A673 (cell line): ENCODE measurements around the gene EPB41. TPM values are rescaled to one million over a fixed set of nuclear protein-coding genes. Genes with fewer than 3 reads are reported as not detected.

Source experiments
- BruUV-seq: library from RNA; stranded (reverse); fragments of 400-500 nt; replicated peaks from 2 replicates; lab custom pipeline; 2021; lab: Mats Ljungman, UMichigan
- CTCF ChIA-PET: fragments of 300-600 bp; sonication (Branson Sonifier 250); formaldehyde crosslinking; loops from one replicate; lab custom pipeline; 2022; ENCODE audit warnings: antibody characterized with exemption; lab: Charles Lee
- POLR2A ChIA-PET: fragments of 300-600 bp; sonication (Branson Sonifier 250); formaldehyde crosslinking; loops from one replicate; lab custom pipeline; 2022; ENCODE audit warnings: antibody characterized with exemption; ENCODE audit not compliant: low non-redundant PET; lab: Charles Lee
- DNase-seq: peaks from one replicate; pipeline ENCODE4 v3.0.0-alpha.2; 2015; ENCODE audit warnings: low spot score
- H3K27ac ChIP-seq: fragments of 200-600 bp; sonication (generic); 2 replicates; pipeline ENCODE4 v1.5.1; 2016; ENCODE audit warnings: mixed run types, low read depth, mild to moderate bottlenecking, mixed read lengths, antibody characterized with exemption, low read length; ENCODE audit not compliant: poor library complexity, severe bottlenecking
- H3K27me3 ChIP-seq: fragments of 200-600 bp; sonication (generic); replicated peaks from 2 replicates; pipeline ENCODE4 v1.6.1; 2017; ENCODE audit warnings: mixed run types, low read depth, mild to moderate bottlenecking, mixed read lengths, antibody characterized with exemption, low read length; ENCODE audit not compliant: insufficient read depth, poor library complexity
- H3K36me3 ChIP-seq: fragments of 200-600 bp; sonication (generic); 2 replicates; pipeline ENCODE4 v1.6.1; 2016; ENCODE audit warnings: mixed run types, mild to moderate bottlenecking, mixed read lengths, antibody characterized with exemption, low read length; ENCODE audit not compliant: insufficient read depth, poor library complexity, severe bottlenecking
- H3K4me1 ChIP-seq: fragments of 200-600 bp; sonication (generic); 2 replicates; pipeline ENCODE4 v1.6.1; 2017; ENCODE audit warnings: mixed run types, mild to moderate bottlenecking, mixed read lengths, antibody characterized with exemption, low read length; ENCODE audit not compliant: insufficient read depth, poor library complexity, severe bottlenecking
- H3K4me3 ChIP-seq: fragments of 200-600 bp; sonication (generic); 2 replicates; pipeline ENCODE4 v1.5.1; 2016; ENCODE audit warnings: low read depth, mixed run types, mild to moderate bottlenecking, mixed read lengths, low read length; ENCODE audit not compliant: poor library complexity, severe bottlenecking
- H3K9me3 ChIP-seq: fragments of 200-600 bp; sonication (generic); 2 replicates; pipeline ENCODE4 v1.6.1; 2016; ENCODE audit warnings: mixed run types, low read depth, mild to moderate bottlenecking, mixed read lengths, antibody characterized with exemption, low read length; ENCODE audit not compliant: poor library complexity, severe bottlenecking
- EZH2 ChIP-seq: fragments of 200-600 bp; sonication (generic); IDR thresholded peaks from 2 replicates; pipeline ENCODE4 v1.6.1; 2017; ENCODE audit warnings: borderline replicate concordance, low read depth, mild to moderate bottlenecking, mixed read lengths, antibody characterized with exemption, low read length; ENCODE audit not compliant: poor library complexity, severe bottlenecking
- intact Hi-C: fragments of 100-400 bp; cut with micrococcal nuclease; formaldehyde crosslinking; loops from one replicate; pipeline ENCODE4 v1.10.0; 2022; ENCODE audit not compliant: unreplicated experiment
- total RNA-seq: library from RNA; stranded (reverse); gene quantifications from 2 replicates; pipeline ENCODE4 v1.2.3, GENCODE V29; 2021
- TF ChIP-seq, protein P1 (sequence below): fragments of 300-800, 200-600 bp; sonication (generic); conservative IDR thresholded peaks from 2 replicates; pipeline ENCODE4 v1.5.1; 2017; ENCODE audit warnings: low read depth, mild to moderate bottlenecking, antibody characterized with exemption, low read length, moderate library complexity, mixed read lengths

Gene EPB41
- total RNA-seq, 1 experiment from 2014 or later = 337 TPM

DNA sequence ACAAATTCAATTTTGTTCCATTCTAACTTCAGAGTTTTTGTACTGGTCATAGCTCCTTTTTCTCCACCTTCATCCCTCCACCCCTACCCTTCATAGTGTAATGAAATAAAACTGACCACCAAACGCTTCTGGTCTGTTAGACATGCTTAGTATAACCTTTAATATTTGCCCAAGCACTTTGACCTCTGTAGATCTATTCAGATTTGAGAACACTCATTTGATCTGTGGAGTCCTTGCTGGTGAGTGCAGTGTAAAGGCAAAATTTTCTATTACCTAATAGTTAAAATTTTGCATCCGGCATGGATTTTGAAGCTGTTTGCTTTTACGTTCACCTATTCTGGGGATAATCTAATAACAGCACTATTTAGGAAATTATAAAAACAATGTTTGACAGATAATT, 168.2 kb downstream of the EPB41 start:
- Histone ChIP-seq H3K27ac (no peak overlapping the region), H3K9me3 (no peaks in the 10 kb centered on the region), H3K4me1 (peaks cover 29% of the 10 kb centered on the region), H3K27me3 (no peaks in the 10 kb centered on the region), H3K4me3 (no peak overlapping the region), H3K36me3 (peaks cover 53% of the 10 kb centered on the region)
- ChIA-PET CTCF (no interaction called here), POLR2A (no interaction called here)
- intact Hi-C loops = no loop called here
- no peak for TF ChIP-seq EZH2
- TF ChIP-seq, protein P1, sequence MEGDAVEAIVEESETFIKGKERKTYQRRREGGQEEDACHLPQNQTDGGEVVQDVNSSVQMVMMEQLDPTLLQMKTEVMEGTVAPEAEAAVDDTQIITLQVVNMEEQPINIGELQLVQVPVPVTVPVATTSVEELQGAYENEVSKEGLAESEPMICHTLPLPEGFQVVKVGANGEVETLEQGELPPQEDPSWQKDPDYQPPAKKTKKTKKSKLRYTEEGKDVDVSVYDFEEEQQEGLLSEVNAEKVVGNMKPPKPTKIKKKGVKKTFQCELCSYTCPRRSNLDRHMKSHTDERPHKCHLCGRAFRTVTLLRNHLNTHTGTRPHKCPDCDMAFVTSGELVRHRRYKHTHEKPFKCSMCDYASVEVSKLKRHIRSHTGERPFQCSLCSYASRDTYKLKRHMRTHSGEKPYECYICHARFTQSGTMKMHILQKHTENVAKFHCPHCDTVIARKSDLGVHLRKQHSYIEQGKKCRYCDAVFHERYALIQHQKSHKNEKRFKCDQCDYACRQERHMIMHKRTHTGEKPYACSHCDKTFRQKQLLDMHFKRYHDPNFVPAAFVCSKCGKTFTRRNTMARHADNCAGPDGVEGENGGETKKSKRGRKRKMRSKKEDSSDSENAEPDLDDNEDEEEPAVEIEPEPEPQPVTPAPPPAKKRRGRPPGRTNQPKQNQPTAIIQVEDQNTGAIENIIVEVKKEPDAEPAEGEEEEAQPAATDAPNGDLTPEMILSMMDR = no peak
- no TSS peak for BruUV-seq
- DNase-seq = no peak

DNA sequence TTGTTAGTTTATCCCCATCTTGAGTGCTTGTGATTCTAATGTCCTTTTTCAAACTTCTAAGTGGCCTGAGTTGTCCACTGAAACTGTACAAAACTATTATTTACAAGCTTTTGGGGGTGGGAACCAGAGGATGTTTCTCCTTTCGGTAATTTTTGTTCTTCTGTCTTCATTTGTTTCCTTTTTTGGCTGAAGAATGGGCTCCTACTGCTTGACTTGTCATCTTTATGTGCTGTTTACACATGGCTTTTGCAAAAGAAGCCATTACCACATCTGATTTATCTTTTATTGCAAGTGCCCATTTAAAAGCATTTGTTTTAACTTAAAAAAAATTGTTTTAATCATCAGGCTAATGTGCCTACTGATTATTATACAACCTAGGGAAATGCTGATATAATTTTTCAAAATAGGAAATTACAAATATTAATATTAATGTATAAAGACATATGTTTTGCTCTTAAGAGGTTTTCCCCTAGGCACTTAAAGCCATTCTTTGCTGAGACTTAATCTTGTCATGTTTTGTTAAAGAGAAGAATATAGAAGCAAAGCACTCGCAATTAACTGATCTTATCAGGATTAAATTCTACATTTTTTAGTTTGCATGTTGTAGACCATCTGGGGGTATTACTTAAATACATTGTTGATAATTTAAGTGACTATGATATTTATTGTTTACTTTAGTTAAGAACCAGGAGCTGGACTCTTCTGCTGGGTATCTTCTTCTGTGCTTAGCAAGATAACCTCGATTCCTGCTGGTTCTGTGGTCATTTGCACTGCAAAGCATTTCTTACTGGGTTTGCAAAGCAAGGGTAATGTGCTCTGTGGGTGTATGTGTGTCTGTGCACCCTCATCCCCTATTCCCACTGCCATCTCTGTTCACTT, 169.2 kb downstream of the EPB41 start:
- Histone ChIP-seq H3K4me1 (peaks cover 29% of the 10 kb centered on the region), H3K4me3 (no peak overlapping the region), H3K27me3 (no peaks in the 10 kb centered on the region), H3K9me3 (no peaks in the 10 kb centered on the region), H3K27ac (peak overlapping the region; percentile 32), H3K36me3 (peaks cover 53% of the 10 kb centered on the region)
- TF ChIP-seq, protein P1 = no peak
- no peak for TF ChIP-seq EZH2
- ChIA-PET CTCF (no interaction called here), POLR2A (no interaction called here)
- intact Hi-C loops = no loop called here
- peak; percentile 27 for DNase-seq
- no TSS peak for BruUV-seq

DNA sequence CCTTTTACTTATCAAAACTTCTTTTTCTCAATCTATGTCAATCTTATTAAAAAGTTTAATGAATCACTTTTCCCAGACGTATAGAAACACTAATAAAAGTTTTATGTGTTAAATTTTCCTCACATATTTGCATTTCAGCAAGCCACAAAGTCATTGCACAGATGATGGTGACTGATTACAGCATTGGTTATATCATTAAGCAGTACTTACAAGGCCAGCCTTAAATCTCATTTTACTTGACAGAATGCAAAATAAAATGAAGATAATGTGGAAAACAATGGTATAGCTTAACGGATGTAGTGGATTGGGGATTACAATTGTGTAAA, 169.8 kb downstream of the EPB41 start:
- H3K9me3 ChIP-seq = no peaks in the 10 kb centered on the region
- intact Hi-C loops = no loop called here
- POLR2A ChIA-PET = no interaction called here
- BruUV-seq = no TSS peak
- H3K36me3 ChIP-seq = peaks cover 56% of the 10 kb centered on the region
- no peak for DNase-seq
- TF ChIP-seq EZH2 = no peak
- TF ChIP-seq, protein P1 = no peak
- no peak overlapping the region for H3K27ac ChIP-seq
- H3K27me3 ChIP-seq = no peaks in the 10 kb centered on the region
- CTCF ChIA-PET = no interaction called here
- H3K4me3 ChIP-seq = no peak overlapping the region
- peaks cover 29% of the 10 kb centered on the region for H3K4me1 ChIP-seq
